SK-N-SH (cell line): ENCODE results near the gene SCTR. TPM values are rescaled to one million over a fixed set of nuclear protein-coding genes. Genes with fewer than 3 reads are reported as not detected.

Source experiments
- CTCF ChIA-PET: fragments of 300-600, 350-600 bp; formaldehyde crosslinking; extraction: SDS; loops from one replicate; lab custom pipeline; 2021; lab: Yijun Ruan, JAX
- POLR2A ChIA-PET: fragments of 350-600 bp; sonication (Branson Sonifier 250); formaldehyde crosslinking; extraction: SDS; loops from one replicate; lab custom pipeline; 2020; ENCODE audit warnings: antibody characterized with exemption, inconsistent platforms; lab: Yijun Ruan, JAX
- DNase-seq: peaks from one replicate; pipeline ENCODE4 v3.0.0; 2012
- H2AFZ ChIP-seq: fragments of 200-600 bp; sonication (generic); 2 replicates; pipeline ENCODE4 v1.8.1; 2016; ENCODE audit warnings: antibody characterized with exemption, mild to moderate bottlenecking, low read depth
- H3F3A ChIP-seq: fragments of 200-600 bp; sonication (generic); replicated peaks from 2 replicates; pipeline ENCODE3; 2016; ENCODE audit warnings: antibody characterized with exemption, mild to moderate bottlenecking; ENCODE audit not compliant: insufficient read depth
- H3K27ac ChIP-seq, 2 experiments: fragments of 200-500 bp in 1 of 2; fragments of 200-600 bp in 1 of 2; sonication (Bioruptor generic) in 1 of 2; sonication (generic), shearing (Covaris generic) in 1 of 2; 2 replicates each; pipeline versions ENCODE4 v1.5.1 to v1.6.1; 2014 to 2016; ENCODE audit warnings: low read depth in 2 of 2, inconsistent platforms in 1 of 2, low read length in 1 of 2, mild to moderate bottlenecking in 1 of 2, mixed read lengths in 1 of 2
- H3K27me3 ChIP-seq: fragments of 200-600 bp; sonication (generic), shearing (Covaris generic); 2 replicates; pipeline ENCODE4 v1.6.1; 2016; ENCODE audit warnings: mixed run types; ENCODE audit not compliant: insufficient read depth
- H3K36me3 ChIP-seq, 2 experiments: fragments of 200-500 bp in 1 of 2; fragments of 200-600 bp in 1 of 2; sonication (Bioruptor generic) in 1 of 2; sonication (generic) in 1 of 2; replicated peaks in 1 of 2; 2 replicates each; pipeline versions ENCODE3 to v1.5.1; 2014 to 2016; ENCODE audit warnings: low read length in 1 of 2, mild to moderate bottlenecking in 1 of 2; ENCODE audit not compliant: insufficient read depth in 2 of 2, control insufficient read depth in 1 of 2
- H3K4me1 ChIP-seq, 2 experiments: fragments of 200-500 bp in 1 of 2; fragments of 200-600 bp in 1 of 2; sonication (Bioruptor generic) in 1 of 2; sonication (generic), shearing (Covaris generic) in 1 of 2; 2 replicates each; pipeline versions ENCODE4 v1.5.1 to v1.6.1; 2014 to 2016; ENCODE audit warnings: low read depth in 1 of 2, low read length in 1 of 2, mixed run types in 1 of 2; ENCODE audit not compliant: insufficient read depth in 2 of 2, control insufficient read depth in 1 of 2
- H3K4me2 ChIP-seq: fragments of 200-600 bp; sonication (generic), shearing (Covaris generic); 2 replicates; pipeline ENCODE4 v1.6.1; 2017; ENCODE audit warnings: mixed run types
- H3K4me3 ChIP-seq, 2 experiments: fragments of 200-500 bp in 1 of 2; fragments of 200-600 bp in 1 of 2; sonication (Bioruptor generic) in 1 of 2; sonication (generic), shearing (Covaris generic) in 1 of 2; 2 replicates each; pipeline versions ENCODE4 v1.5.1 to v1.8.1; 2014 to 2016; ENCODE audit warnings: low read depth in 2 of 2, inconsistent platforms in 1 of 2, low read length in 1 of 2, mild to moderate bottlenecking in 1 of 2, mixed read lengths in 1 of 2, moderate library complexity in 1 of 2
- H3K79me2 ChIP-seq: fragments of 200-600 bp; sonication (generic); 2 replicates; pipeline ENCODE4 v1.8.1; 2017; ENCODE audit warnings: mild to moderate bottlenecking; ENCODE audit not compliant: insufficient read depth
- H3K9ac ChIP-seq: fragments of 200-600 bp; sonication (generic); 2 replicates; pipeline ENCODE4 v1.6.1; 2017; ENCODE audit warnings: mixed run types
- H3K9me2 ChIP-seq: fragments of 200-600 bp; sonication (generic); 2 replicates; pipeline ENCODE4 v1.6.1; 2017; ENCODE audit warnings: mixed run types
- H3K9me3 ChIP-seq: fragments of 200-600 bp; sonication (generic); 2 replicates; pipeline ENCODE4 v1.6.1; 2017; ENCODE audit warnings: mixed run types, mild to moderate bottlenecking, moderate library complexity
- H4K20me1 ChIP-seq: fragments of 200-600 bp; sonication (generic); 2 replicates; pipeline ENCODE4 v1.6.1; 2017; ENCODE audit warnings: mild to moderate bottlenecking, mixed run types; ENCODE audit not compliant: insufficient read depth
- FOSL2 ChIP-seq: IDR thresholded peaks from 2 replicates; pipeline ENCODE4 v1.4.0; 2012; ENCODE audit warnings: low read depth, mild to moderate bottlenecking, moderate library complexity, borderline replicate concordance
- FOXJ3 ChIP-seq: sonication (generic); formaldehyde crosslinking; IDR thresholded peaks from 2 replicates; pipeline ENCODE4 v1.5.1; 2020; ENCODE audit warnings: mild to moderate bottlenecking, missing genetic modification reagents
- FOXM1 ChIP-seq: IDR thresholded peaks from 2 replicates; pipeline ENCODE4 v1.4.0; 2012; ENCODE audit warnings: low read depth, mild to moderate bottlenecking
- GATA2 ChIP-seq: sonication (generic); formaldehyde crosslinking; IDR thresholded peaks from 2 replicates; pipeline ENCODE4 v1.5.0; 2020; ENCODE audit warnings: mild to moderate bottlenecking, missing genetic modification reagents
- JUND ChIP-seq: IDR thresholded peaks from 2 replicates; pipeline ENCODE4 v1.4.0; 2012
- MEF2A ChIP-seq: IDR thresholded peaks from 2 replicates; pipeline ENCODE4 v1.4.0; 2012; ENCODE audit warnings: low read depth, borderline replicate concordance
- MXI1 ChIP-seq: IDR thresholded peaks from 2 replicates; pipeline ENCODE4 v1.6.1; 2012; ENCODE audit warnings: mild to moderate bottlenecking, low read depth, low read length, improper control_type of control experiment
- PBX3 ChIP-seq: IDR thresholded peaks from 2 replicates; pipeline ENCODE4; 2012
- POLR2AphosphoS5 ChIP-seq: IDR thresholded peaks from 2 replicates; pipeline ENCODE4 v1.6.1; 2012; ENCODE audit warnings: low read depth, low read length
- RAD21 ChIP-seq: IDR thresholded peaks from 2 replicates; pipeline ENCODE4 v1.6.1; 2012; ENCODE audit warnings: mild to moderate bottlenecking, low read length
- REST ChIP-seq: IDR thresholded peaks from 2 replicates; pipeline ENCODE4 v1.6.1; 2012; ENCODE audit warnings: mild to moderate bottlenecking, low read depth, low read length, moderate library complexity
- RFX5 ChIP-seq: IDR thresholded peaks from 2 replicates; pipeline ENCODE4 v1.6.1; 2012; ENCODE audit warnings: mild to moderate bottlenecking, improper control_type of control experiment, low read length
- RXRA ChIP-seq: IDR thresholded peaks from 2 replicates; pipeline ENCODE4 v1.4.0; 2012; ENCODE audit warnings: low read depth, mild to moderate bottlenecking, borderline replicate concordance
- SIN3A ChIP-seq: IDR thresholded peaks from 2 replicates; pipeline ENCODE4 v1.6.1; 2012; ENCODE audit warnings: low read depth, mild to moderate bottlenecking, low read length, moderate library complexity, borderline replicate concordance
- TCF12 ChIP-seq: IDR thresholded peaks from 2 replicates; pipeline ENCODE4 v1.4.0; 2012
- TEAD4 ChIP-seq: IDR thresholded peaks from 2 replicates; pipeline ENCODE4 v1.4.0; 2012; ENCODE audit warnings: mild to moderate bottlenecking, borderline replicate concordance; ENCODE audit not compliant: insufficient read depth
- USF1 ChIP-seq: IDR thresholded peaks from 2 replicates; pipeline ENCODE4 v1.4.0; 2012; ENCODE audit warnings: low read depth, borderline replicate concordance
- ZBTB33 ChIP-seq: IDR thresholded peaks from 2 replicates; pipeline ENCODE4 v1.4.0; 2012; ENCODE audit warnings: low read depth, borderline replicate concordance
- WGBS: methylation state at CpG from one replicate; pipeline ENCODE4 v1.1.6; 2017; ENCODE audit warnings: low lambda C conversion rate; 5-methylcytosine and 5-hydroxymethylcytosine counted together
- polyA plus RNA-seq, 3 experiments: library from polyadenylated mRNA; depleted of rRNA; stranded (reverse); fragments of >200 nt; gene quantifications; 2 replicates each; pipeline ENCODE4 v1.2.3, GENCODE V29; 2012

Gene SCTR
- polyA plus RNA-seq, 1 of the 3 experiments (the other 2 are of a cell fraction), result not detected

- Histone ChIP-seq H3K27ac (no peak overlapping the region), H3K36me3 (no peaks in the 10 kb centered on the region), H4K20me1 (no peaks in the 10 kb centered on the region), H3K4me3 (no peak overlapping the region), H3K4me1 (peaks cover 0 to 9% of the 10 kb centered on the region in 2 experiments; a peak in 2 of 4 replicates), H3K4me2 (no peak overlapping the region), H3K9me2 (no peaks in the 10 kb centered on the region), H3K9me3 (no peaks in the 10 kb centered on the region), H3K79me2 (no peaks in the 10 kb centered on the region), H3F3A (no peaks in the 10 kb centered on the region), H3K27me3 (peaks cover 39% of the 10 kb centered on the region), H3K9ac (no peak overlapping the region), H2AFZ (no peak overlapping the region)
- POLR2A ChIA-PET, result no interaction called here
- DNase-seq, result no peak
- CTCF ChIA-PET, result interaction anchor here (0.8 to 1.6 kb wide), 4 partner anchors 32 to 119 kb away, joined by 3 to 5 read pairs (median 4); no protein-coding TSS in a partner anchor
- whole genome bisulfite sequencing, result 21% methylated on average over 6 of the region's 6 CpGs
- TF ChIP-seq TEAD4 (no peak), MXI1 (no peak), USF1 (no peak), SIN3A (no peak), PBX3 (no peak), RXRA (no peak), JUND (no peak), RFX5 (no peak)
- TF ChIP-seq, all 33 proteins: peak for 0
Observed at GRCh38 chr2:119522671-119523070, 1.6 kb downstream of the SCTR start.

- Histone ChIP-seq H3K27me3 (peaks cover 29% of the 10 kb centered on the region), H3K79me2 (no peaks in the 10 kb centered on the region), H3K9ac (no peak overlapping the region), H3K36me3 (no peaks in the 10 kb centered on the region), H2AFZ (no peak overlapping the region), H3K4me1 (peaks cover 0 to 4% of the 10 kb centered on the region in 2 experiments; a peak in 2 of 4 replicates), H3K9me2 (no peaks in the 10 kb centered on the region), H3K9me3 (no peaks in the 10 kb centered on the region), H4K20me1 (no peaks in the 10 kb centered on the region), H3F3A (no peaks in the 10 kb centered on the region), H3K27ac (no peak overlapping the region), H3K4me2 (no peak overlapping the region), H3K4me3 (no peak overlapping the region)
- DNase-seq, result no peak
- POLR2A ChIA-PET, result no interaction called here
- WGBS, result 73% methylated on average over 11 of the region's 11 CpGs
- CTCF ChIA-PET, result interaction anchor here (1.3 to 1.6 kb wide), 2 partner anchors 45 to 120 kb away, joined by 5 read pairs; no protein-coding TSS in a partner anchor
- TF ChIP-seq RFX5, result no peak
- no peak for TF ChIP-seq FOSL2
- no peak for TF ChIP-seq FOXM1
- TF ChIP-seq REST, result no peak
- TF ChIP-seq JUND, result no peak
- TF ChIP-seq TCF12, result no peak
- no peak for TF ChIP-seq FOXJ3 (CRISPR knock-in tag)
- no peak for TF ChIP-seq POLR2AphosphoS5
- no peak for TF ChIP-seq RXRA
- no peak for TF ChIP-seq RAD21
- TF ChIP-seq ZBTB33, result no peak
- no peak for TF ChIP-seq PBX3
- no peak for TF ChIP-seq GATA2 (CRISPR knock-in tag)
- TF ChIP-seq MEF2A, result no peak
Observed at GRCh38 chr2:119521433-119522050, 2.7 kb downstream of the SCTR start.
